Fibroblast of the aortic adventitia (primary cell): ENCODE results near the gene PJA1. TPM values are rescaled to one million over a fixed set of nuclear protein-coding genes. Genes with fewer than 3 reads are reported as not detected.

Experiments
- DNase-seq: peaks from one replicate; pipeline ENCODE4 v3.0.0-alpha.2; 2010; ENCODE audit warnings: low read depth
- H3K4me3 ChIP-seq: 2 replicates; pipeline ENCODE4 v1.5.1; 2011; ENCODE audit warnings: low read depth, mild to moderate bottlenecking, control low read depth, low read length, moderate library complexity
- total RNA-seq: library from RNA; depleted of rRNA; stranded (reverse); fragments of >200 nt; gene quantifications from 2 replicates; pipeline ENCODE4 v1.2.3, GENCODE V29; 2012; ENCODE audit warnings: low replicate concordance
- TF ChIP-seq, protein P1 (sequence below): IDR thresholded peaks from 2 replicates; pipeline ENCODE4 v1.5.1; 2011; ENCODE audit warnings: mild to moderate bottlenecking, low read length, control low read depth, inconsistent platforms; ENCODE audit not compliant: insufficient read depth

PJA1 gene
- total RNA-seq, 1 donor: 15.7 TPM

DNA sequence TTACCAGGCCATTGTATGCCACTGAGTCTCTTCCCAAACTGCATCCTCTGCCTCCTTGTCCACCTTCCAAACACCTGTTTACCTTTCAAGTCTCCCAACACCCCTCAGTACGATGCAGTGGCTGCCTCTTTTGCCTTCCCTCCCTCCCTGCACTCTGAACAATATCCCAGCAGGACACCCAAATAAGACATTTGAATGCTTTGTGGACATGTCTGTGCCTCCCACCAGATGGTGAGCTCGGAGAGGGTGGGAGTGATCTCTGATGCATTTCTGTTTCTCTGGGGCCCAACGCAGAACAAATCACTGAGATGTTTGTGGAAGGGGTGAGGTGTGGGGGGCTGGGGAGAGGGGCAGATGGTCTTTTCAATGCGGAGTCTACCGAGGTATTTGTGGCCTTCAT is 33.4 kb downstream of the PJA1 start:
- no peak for DNase-seq
- TF ChIP-seq, protein P1, sequence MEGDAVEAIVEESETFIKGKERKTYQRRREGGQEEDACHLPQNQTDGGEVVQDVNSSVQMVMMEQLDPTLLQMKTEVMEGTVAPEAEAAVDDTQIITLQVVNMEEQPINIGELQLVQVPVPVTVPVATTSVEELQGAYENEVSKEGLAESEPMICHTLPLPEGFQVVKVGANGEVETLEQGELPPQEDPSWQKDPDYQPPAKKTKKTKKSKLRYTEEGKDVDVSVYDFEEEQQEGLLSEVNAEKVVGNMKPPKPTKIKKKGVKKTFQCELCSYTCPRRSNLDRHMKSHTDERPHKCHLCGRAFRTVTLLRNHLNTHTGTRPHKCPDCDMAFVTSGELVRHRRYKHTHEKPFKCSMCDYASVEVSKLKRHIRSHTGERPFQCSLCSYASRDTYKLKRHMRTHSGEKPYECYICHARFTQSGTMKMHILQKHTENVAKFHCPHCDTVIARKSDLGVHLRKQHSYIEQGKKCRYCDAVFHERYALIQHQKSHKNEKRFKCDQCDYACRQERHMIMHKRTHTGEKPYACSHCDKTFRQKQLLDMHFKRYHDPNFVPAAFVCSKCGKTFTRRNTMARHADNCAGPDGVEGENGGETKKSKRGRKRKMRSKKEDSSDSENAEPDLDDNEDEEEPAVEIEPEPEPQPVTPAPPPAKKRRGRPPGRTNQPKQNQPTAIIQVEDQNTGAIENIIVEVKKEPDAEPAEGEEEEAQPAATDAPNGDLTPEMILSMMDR: no peak
- no peak overlapping the region for H3K4me3 ChIP-seq

DNA sequence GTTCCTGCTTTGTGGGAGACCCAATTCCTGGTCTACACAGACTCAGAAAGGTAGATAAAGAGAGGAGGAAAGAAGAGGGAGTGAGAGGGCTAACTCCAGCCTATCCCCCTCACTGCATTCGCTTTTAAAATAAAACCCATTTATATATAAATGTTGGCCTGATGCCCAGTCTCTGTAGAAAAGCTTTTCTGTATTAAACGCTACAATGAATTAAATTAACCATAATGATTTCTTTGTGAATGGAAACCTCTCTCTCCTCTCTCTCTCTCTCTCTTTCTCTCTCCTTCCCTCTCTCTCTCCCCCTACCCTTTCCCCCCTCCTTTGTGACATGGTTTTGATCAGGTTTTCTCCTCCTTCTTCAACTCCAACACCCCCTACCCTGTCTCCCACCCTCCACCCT is 34.8 kb downstream of the PJA1 start:
- TF ChIP-seq, protein P1: no peak
- no peak for DNase-seq
- H3K4me3 ChIP-seq: no peak overlapping the region

DNA sequence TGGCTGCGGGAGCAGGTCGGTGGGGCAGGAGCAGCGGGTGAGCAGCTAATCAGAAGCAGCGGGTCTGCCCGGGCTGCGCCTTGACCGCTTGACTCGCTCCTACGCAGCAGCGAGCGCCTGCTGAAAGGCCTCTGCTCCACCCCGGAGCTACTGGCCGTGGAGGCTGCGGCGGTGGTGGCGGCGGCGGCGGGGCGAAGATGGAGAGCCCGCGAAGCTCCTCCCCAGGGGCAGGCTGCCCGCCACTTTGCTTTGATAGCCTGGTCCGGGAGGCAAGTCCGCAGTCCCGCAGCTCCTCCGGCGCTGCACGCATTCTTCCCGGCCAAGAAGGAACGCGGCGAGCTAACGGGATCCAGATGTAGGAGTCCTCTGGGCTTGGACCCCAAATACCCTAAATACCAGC is 36.7 kb downstream of the PJA1 start:
- no peak overlapping the region for H3K4me3 ChIP-seq
- TF ChIP-seq, protein P1: no peak
- DNase-seq: peak; percentile 11

DNA sequence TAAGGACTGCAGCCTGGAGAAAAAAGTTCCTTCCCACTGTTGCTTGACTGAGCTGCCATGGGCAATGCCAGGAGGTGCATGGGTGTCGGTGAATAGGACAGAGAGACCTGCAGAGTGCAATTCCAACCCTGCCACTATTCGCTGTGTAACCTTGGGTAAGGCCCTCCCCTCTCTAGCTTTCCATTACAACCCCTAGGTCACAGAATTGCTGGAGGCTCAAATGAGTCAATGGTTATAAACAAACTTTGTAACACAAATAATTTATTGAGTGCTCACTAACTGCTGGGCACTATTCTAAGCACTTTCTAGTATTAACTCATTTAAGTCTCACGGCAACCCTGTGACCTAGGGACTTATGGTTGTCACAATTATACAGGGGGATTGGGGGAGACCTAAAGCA is 37.8 kb downstream of the PJA1 start:
- no peak for DNase-seq
- TF ChIP-seq, protein P1: no peak
- no peak overlapping the region for H3K4me3 ChIP-seq

DNA sequence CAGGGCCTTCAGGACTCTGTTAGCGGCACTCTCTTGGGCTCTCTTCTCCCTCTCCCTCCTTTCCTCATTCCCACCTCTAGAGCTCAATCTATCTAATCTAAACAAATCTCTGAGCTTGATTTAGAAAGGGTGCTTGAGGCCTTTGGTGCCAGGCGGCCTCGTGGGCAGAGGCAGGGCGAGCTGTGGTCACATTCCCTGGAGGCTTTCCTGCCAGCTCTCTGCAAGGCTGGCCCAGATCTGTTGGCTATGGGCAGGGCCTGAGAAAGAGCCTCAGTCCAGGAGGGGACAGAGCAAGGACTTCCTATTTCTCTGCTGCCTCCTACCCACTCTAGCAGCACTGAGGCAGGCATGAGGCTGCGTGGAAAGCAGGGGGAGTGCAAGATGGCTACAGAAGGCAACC is 38.6 kb downstream of the PJA1 start:
- no peak overlapping the region for H3K4me3 ChIP-seq
- TF ChIP-seq, protein P1: no peak
- no peak for DNase-seq

DNA sequence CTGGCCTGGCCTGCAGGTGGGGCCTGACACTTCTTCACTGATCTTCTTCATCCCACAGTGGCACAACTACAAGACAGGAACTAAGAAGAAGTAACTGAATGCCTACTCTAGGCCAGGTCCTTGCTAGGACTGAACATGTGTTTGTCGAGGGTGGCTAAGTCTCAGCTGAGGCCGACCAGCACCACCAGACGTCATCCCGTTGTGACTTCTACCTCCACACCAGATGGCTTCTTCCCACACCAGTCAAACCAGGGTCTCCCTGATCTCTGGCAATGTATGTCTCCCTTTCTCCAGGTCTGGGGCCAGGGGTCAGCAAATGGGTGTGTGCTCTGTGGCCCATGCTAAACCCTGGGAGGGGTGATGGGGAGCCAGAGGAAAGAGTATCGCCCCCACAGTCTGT is 40.2 kb downstream of the PJA1 start:
- no peak for DNase-seq
- no peak overlapping the region for H3K4me3 ChIP-seq
- TF ChIP-seq, protein P1: no peak

DNA sequence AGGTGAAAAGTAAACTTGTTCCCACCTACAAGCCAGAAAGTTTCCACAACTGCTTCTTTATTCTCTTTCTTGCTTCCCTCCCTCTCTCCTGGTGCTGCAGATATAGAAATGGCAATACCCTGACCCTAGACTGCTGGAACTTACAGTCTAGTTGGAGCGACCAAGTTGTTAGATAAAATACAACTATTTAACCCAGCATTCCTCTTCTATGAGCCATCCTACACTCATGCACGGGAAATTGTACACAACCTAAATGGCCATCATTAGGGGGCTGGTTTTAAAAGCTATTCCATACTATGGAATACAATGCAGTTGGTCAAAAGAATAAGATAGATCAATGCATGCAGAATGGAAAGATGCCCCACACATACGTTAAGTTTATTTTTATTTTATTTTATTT is 41.1 kb downstream of the PJA1 start:
- H3K4me3 ChIP-seq: no peak overlapping the region
- DNase-seq: peak; percentile 34
- TF ChIP-seq, protein P1: no peak
